ENCODE results near the gene DDX49. TPM values are rescaled to one million over a fixed set of nuclear protein-coding genes. Genes with fewer than 3 reads are reported as not detected.
A peak's percentile ranks its signal among the peaks of the same experiment; 100 is the strongest.

DDX49 gene
- total and polyA plus RNA-seq, 8 donors: 17.5 to 42.2 (median 24.5) TPM

DNA sequence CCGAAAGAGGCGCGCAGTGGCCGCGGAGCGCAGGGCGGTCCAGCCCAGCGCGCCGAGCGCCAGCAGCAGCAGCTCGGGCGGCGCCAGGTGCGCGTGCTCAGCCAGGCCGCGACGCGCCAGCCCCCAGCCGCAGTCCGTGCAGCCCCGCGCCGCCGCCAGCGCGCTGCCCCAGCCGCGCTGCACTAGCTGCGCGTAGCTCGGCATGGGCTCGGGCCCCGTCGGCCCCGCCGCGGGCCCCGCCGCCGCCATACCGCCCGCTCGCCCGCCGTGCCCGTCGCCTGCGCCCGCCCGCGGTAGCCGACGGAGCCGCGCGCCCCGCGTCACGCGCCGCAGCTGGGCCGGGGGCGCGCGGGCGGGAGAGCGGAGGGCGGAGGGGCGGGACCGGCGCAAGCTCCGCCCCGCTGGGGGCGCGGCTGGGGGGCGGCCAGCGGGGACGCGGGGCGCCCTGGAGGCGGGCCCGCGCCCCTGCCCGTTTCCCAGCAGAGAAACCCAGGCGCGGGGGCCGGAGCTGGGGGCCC lies 23.6 kb upstream of the DDX49 start, which contains the start of gene CERS1:
TSS of gene CERS1 (minus strand) at position 335 of the 518 bp plus-strand sequence. CDS start at position 249, 86 bp downstream.
- TF ChIP-seq, protein P1, sequence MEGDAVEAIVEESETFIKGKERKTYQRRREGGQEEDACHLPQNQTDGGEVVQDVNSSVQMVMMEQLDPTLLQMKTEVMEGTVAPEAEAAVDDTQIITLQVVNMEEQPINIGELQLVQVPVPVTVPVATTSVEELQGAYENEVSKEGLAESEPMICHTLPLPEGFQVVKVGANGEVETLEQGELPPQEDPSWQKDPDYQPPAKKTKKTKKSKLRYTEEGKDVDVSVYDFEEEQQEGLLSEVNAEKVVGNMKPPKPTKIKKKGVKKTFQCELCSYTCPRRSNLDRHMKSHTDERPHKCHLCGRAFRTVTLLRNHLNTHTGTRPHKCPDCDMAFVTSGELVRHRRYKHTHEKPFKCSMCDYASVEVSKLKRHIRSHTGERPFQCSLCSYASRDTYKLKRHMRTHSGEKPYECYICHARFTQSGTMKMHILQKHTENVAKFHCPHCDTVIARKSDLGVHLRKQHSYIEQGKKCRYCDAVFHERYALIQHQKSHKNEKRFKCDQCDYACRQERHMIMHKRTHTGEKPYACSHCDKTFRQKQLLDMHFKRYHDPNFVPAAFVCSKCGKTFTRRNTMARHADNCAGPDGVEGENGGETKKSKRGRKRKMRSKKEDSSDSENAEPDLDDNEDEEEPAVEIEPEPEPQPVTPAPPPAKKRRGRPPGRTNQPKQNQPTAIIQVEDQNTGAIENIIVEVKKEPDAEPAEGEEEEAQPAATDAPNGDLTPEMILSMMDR (IDR thresholded peaks at IDR 0.05): no peak
- Histone ChIP-seq H3K4me1 (no peaks in the 10 kb centered on the region), H3K27me3 (peaks cover 0 to 10% (median 0%) of the 10 kb centered on the region in 4 donors), H3K36me3 (peaks cover 0 to 12% (median 6%) of the 10 kb centered on the region in 3 donors), H3K27ac (no peak within 1 kb of the TSS), H3K9me3 (no peaks in the 10 kb centered on the region), H3K4me3 (peak within 1 kb of the TSS in 2 of 4 donors; percentile 8 to 35)
- peak in 1 of 4 donors; percentile 13 for ATAC-seq
- 0 to 1% methylated on average over 14 to 89 of the region's 89 CpGs for whole genome bisulfite sequencing, 2 donors
- no peak for FAIRE-seq
- DNase-seq: no peak
- intact Hi-C loops (cut with DNase I): loop anchor here in 1 of 3 donors (10.0 kb wide), 1 partner anchor 89 kb away; no protein-coding TSS in a partner anchor

DNA sequence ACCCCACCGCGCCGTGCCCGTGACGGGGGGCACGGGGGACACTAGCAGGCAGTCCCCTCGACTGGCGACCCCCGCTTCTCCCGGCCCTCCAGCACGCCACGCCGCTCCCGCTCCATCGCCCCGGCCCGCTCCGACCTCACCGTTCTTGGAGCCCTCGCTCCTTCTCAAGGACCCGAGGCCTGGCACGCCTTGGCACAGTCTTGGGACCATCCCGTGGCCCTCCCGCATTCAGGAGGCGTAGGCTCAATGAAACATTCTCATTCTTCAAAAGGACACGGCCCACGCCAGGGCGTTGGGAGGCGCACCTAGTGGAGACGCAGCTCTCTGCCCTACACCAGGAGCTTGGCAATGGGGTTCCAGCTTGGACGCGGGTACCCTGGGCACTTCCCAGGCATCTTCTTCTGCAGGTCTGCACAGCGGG lies 23.1 kb upstream of the DDX49 start:
- FAIRE-seq: no peak
- WGBS, 2 donors: 8 to 12% methylated on average over 29 to 33 of the region's 33 CpGs
- Histone ChIP-seq H3K27ac (no peak overlapping the region), H3K4me3 (no peak overlapping the region), H3K36me3 (peaks cover 0 to 12% (median 6%) of the 10 kb centered on the region in 3 donors), H3K4me1 (no peaks in the 10 kb centered on the region), H3K9me3 (no peaks in the 10 kb centered on the region), H3K27me3 (peaks cover 0 to 10% (median 0%) of the 10 kb centered on the region in 4 donors)
- TF ChIP-seq, protein P1 (IDR thresholded peaks at IDR 0.05): no peak
- intact Hi-C loops (cut with DNase I): loop anchor here in 1 of 3 donors (10.0 kb wide), 1 partner anchor 88 kb away; no protein-coding TSS in a partner anchor
- peak in 1 of 6 donors; percentile 71 for DNase-seq
- no peak for ATAC-seq

DNA sequence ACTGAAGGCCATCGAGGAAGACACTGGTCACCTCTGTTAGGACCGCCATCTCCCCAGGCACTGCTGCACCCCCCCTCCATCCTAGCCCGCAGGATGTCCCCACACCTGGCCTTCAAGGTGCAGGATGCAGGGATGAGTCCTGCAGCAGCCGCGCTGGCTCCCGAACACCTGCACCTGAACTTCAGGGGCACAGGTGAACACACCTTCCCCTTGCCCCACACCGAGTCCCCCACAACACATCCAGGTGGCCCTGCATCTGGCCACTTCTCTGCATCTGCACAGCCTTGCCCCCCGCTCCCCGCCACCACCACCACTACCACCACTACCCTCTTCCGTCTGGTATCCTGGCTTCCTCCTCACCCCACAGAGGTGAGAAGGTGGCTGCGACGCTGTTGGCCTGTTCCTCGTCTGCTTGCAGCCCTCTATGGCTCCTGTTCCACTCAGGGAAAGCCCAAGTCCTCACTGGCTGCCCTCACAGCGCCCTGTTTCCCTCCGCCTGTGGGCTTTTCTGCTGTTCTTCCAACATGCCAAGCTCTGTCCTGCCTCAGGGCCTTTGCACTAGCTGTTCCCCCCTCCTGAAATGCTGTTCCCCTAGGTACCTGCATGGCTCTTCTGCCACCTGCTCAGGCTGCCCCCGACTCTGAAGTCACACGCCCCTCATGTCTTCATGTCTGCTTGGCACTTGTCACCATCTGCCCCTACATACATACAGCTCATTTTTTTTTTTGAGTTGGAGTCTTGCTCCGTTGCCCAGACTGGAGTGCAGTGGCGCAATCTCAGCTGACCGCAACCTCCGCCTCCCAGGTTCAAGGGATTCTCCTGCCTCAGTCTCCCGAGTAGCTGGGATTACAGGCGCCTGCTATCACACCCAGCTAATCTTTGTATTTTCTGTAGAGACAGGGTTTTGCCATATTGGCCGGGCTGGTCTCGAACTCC lies 22.2 kb upstream of the DDX49 start:
- ATAC-seq: no peak
- WGBS, 2 donors: 79 to 89% methylated on average over 24 to 25 of the region's 25 CpGs
- peaks cover 0 to 10% (median 0%) of the 10 kb centered on the region in 4 donors for H3K27me3 ChIP-seq
- H3K4me3 ChIP-seq: no peak overlapping the region
- FAIRE-seq: no peak
- no peaks in the 10 kb centered on the region for H3K4me1 ChIP-seq
- no peaks in the 10 kb centered on the region for H3K9me3 ChIP-seq
- intact Hi-C loops (cut with DNase I): loop anchor here in 1 of 3 donors (10.0 kb wide), 1 partner anchor 87 kb away; no protein-coding TSS in a partner anchor
- no peak overlapping the region for H3K27ac ChIP-seq
- DNase-seq: peak in 1 of 6 donors; percentile 57
- H3K36me3 ChIP-seq: peaks cover 0 to 12% (median 6%) of the 10 kb centered on the region in 3 donors
- TF ChIP-seq, protein P1 (IDR thresholded peaks at IDR 0.05): no peak

DNA sequence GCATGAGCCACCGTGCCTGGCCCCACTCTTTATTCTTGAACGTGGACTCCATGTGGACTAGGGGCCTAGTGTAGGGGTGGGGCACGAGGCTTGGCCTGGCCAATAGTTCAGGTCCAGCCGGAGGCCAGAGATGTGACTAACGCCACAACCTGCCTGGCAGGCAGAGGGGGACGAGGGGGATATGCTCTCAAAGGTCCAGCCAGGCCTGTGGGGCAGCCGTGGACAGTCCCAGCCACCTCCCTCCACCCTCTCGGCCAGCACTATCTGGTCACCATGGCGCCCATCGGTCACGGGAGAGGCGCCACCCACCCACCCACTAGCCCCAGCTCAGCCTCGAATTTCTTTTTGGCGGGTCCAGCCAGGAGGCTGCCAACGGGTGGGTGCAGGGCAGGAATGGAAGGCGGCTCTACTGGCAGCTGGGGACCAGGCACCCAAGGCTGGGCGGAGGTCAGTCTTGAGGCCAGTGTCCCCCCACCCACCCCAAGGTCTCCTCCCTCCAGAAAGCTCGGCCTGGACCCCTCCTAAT lies 21.4 kb upstream of the DDX49 start:
- 44 to 49% methylated on average over 18 of the region's 18 CpGs for WGBS, 2 donors
- Histone ChIP-seq H3K4me3 (no peak overlapping the region), H3K9me3 (no peaks in the 10 kb centered on the region), H3K4me1 (no peaks in the 10 kb centered on the region), H3K36me3 (peaks cover 0 to 12% (median 6%) of the 10 kb centered on the region in 3 donors), H3K27me3 (peaks cover 0 to 10% (median 0%) of the 10 kb centered on the region in 4 donors), H3K27ac (no peak overlapping the region)
- FAIRE-seq (no peak), ATAC-seq (peak in 1 of 4 donors; percentile 10), DNase-seq (peak in 1 of 6 donors; percentile 70)
- intact Hi-C loops (cut with DNase I): loop anchor here in 1 of 3 donors (10.0 kb wide), 1 partner anchor 87 kb away; no protein-coding TSS in a partner anchor
- TF ChIP-seq, protein P1 (IDR thresholded peaks at IDR 0.05): no peak
